ENCODE data around the gene MNT.

Gene MNT

GRCh38 chr17:2412561-2413021 is 11.7 kb upstream of the MNT start:
- no peak for TF ChIP-seq CTCF (IDR thresholded peaks at IDR 0.05)

GRCh38 chr17:2410951-2411350 is 10.1 kb upstream of the MNT start:
- TF ChIP-seq CTCF (IDR thresholded peaks at IDR 0.05): no peak

- TF ChIP-seq CTCF (IDR thresholded peaks at IDR 0.05): no peak
Measured at GRCh38 chr17:2406903-2407790, 6.3 kb upstream of the MNT start.

- TF ChIP-seq CTCF (IDR thresholded peaks at IDR 0.05): no peak
Measured at GRCh38 chr17:2406271-2406902, 5.5 kb upstream of the MNT start.

- no peak for TF ChIP-seq CTCF (IDR thresholded peaks at IDR 0.05)
Measured at GRCh38 chr17:2405247-2405926, 4.5 kb upstream of the MNT start.

GRCh38 chr17:2403044-2403443 is 2.2 kb upstream of the MNT start:
- TF ChIP-seq CTCF (IDR thresholded peaks at IDR 0.05): no peak

- no peak for TF ChIP-seq CTCF (IDR thresholded peaks at IDR 0.05)
Measured at GRCh38 chr17:2402544-2402943, 1.7 kb upstream of the MNT start.

All from LNCAP (cell line).